ENCODE measurements around the gene ATXN1.

Gene ATXN1

DNA sequence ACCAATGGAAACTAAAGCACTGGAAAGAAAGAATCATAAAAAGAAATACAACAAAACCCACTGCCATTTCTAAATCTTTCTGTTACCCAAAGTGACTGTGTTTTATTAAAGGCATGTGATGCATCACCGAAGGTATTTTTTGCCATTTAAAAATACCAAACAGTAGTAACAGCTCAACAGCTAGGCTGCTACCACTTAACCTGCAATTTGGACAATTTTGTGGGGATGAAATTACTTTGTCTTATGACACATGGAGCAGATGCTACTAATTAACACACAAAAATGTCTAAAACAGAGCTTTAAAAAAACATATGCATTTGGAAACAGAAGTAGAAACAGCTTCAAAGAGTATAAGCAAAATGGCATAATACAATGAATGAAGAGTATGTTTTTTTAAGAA, 97.4 kb downstream of the ATXN1 start:
- peaks cover 0 to 32% (median 9%) of the 10 kb centered on the region in 4 donors for H3K4me1 ChIP-seq
- no peaks in the 10 kb centered on the region for H3K36me3 ChIP-seq
- no peak overlapping the region for H3K27ac ChIP-seq
- no peaks in the 10 kb centered on the region for H3K9me3 ChIP-seq
- no peak overlapping the region for H3K4me3 ChIP-seq
- H3K27me3 ChIP-seq, result no peaks in the 10 kb centered on the region
- intact Hi-C loops (cut with DNase I; ENCODE audit: low total_unique reads), result no loop called here
- no peak for TF ChIP-seq CTCF (IDR thresholded peaks at IDR 0.05)
- DNase-seq, result no peak

- intact Hi-C loops (cut with DNase I; ENCODE audit: low total_unique reads), result no loop called here
- DNase-seq, result no peak
- Histone ChIP-seq H3K27ac (no peak overlapping the region), H3K4me3 (no peak overlapping the region), H3K36me3 (peaks cover 0 to 20% (median 0%) of the 10 kb centered on the region in 3 donors), H3K9me3 (no peaks in the 10 kb centered on the region), H3K4me1 (peaks cover 0 to 17% (median 3%) of the 10 kb centered on the region in 4 donors), H3K27me3 (no peaks in the 10 kb centered on the region)
- no peak for TF ChIP-seq CTCF (IDR thresholded peaks at IDR 0.05)
Measured at GRCh38 chr6:16660157-16660497, 101.1 kb downstream of the ATXN1 start.

GRCh38 chr6:16659466-16660156, 101.6 kb downstream of the ATXN1 start:
- intact Hi-C loops (cut with DNase I; ENCODE audit: low total_unique reads), result no loop called here
- no peak for TF ChIP-seq CTCF (IDR thresholded peaks at IDR 0.05)
- Histone ChIP-seq H3K27ac (no peak overlapping the region), H3K4me3 (no peak overlapping the region), H3K9me3 (no peaks in the 10 kb centered on the region), H3K27me3 (no peaks in the 10 kb centered on the region), H3K36me3 (peaks cover 0 to 23% (median 0%) of the 10 kb centered on the region in 3 donors), H3K4me1 (peaks cover 0 to 17% (median 3%) of the 10 kb centered on the region in 4 donors)
- DNase-seq, result no peak

DNA sequence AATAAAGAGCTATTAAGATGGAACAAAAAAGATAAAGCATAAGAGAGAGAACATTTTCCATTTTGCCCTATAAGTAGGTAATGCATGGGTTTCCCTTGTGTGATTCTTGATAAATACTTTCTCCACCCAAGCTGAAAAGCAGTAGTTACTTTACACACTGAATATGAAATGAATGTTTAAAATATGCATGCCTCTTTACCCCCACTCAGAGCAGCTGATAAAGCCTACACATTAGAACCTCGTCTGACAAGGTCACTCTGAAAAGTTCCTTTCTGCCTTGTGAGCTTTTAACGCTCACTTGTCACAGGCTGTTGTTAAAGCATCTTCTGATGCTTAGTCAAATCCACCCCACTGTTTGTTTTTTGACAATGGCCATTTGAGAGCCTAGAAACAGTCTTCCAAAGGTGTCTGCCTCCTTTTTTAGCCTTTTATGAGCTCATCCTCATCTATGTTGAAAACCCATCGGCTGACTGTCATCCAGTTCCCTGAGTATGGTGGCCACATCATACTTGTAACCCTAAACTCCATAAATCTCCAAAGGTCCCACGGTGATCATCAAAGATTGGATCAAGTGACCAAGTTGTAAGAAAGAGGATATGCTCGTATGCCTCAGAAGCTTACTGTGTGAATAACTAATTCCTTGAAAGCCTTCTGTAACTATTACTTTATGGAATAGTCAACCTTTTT, 102.8 kb downstream of the ATXN1 start:
- no peak for TF ChIP-seq CTCF (IDR thresholded peaks at IDR 0.05)
- Histone ChIP-seq H3K9me3 (no peaks in the 10 kb centered on the region), H3K4me1 (peaks cover 0 to 17% (median 3%) of the 10 kb centered on the region in 4 donors), H3K4me3 (no peak overlapping the region), H3K27me3 (no peaks in the 10 kb centered on the region), H3K36me3 (peaks cover 0 to 27% (median 0%) of the 10 kb centered on the region in 3 donors), H3K27ac (no peak overlapping the region)
- intact Hi-C loops (cut with DNase I; ENCODE audit: low total_unique reads), result no loop called here
- DNase-seq, result no peak

- H3K36me3 ChIP-seq, result peaks cover 0 to 34% (median 0%) of the 10 kb centered on the region in 3 donors
- intact Hi-C loops (cut with DNase I; ENCODE audit: low total_unique reads), result no loop called here
- no peaks in the 10 kb centered on the region for H3K27me3 ChIP-seq
- no peak overlapping the region for H3K27ac ChIP-seq
- H3K4me1 ChIP-seq, result peaks cover 0 to 17% (median 3%) of the 10 kb centered on the region in 4 donors
- no peak overlapping the region for H3K4me3 ChIP-seq
- DNase-seq, result no peak
- H3K9me3 ChIP-seq, result no peaks in the 10 kb centered on the region
- no peak for TF ChIP-seq CTCF (IDR thresholded peaks at IDR 0.05)
Measured at GRCh38 chr6:16657768-16658167, 103.5 kb downstream of the ATXN1 start.

All from tibial artery (tissue), 4 donors.